ENCODE results near the gene TNFRSF1B.

TNFRSF1B gene

DNA sequence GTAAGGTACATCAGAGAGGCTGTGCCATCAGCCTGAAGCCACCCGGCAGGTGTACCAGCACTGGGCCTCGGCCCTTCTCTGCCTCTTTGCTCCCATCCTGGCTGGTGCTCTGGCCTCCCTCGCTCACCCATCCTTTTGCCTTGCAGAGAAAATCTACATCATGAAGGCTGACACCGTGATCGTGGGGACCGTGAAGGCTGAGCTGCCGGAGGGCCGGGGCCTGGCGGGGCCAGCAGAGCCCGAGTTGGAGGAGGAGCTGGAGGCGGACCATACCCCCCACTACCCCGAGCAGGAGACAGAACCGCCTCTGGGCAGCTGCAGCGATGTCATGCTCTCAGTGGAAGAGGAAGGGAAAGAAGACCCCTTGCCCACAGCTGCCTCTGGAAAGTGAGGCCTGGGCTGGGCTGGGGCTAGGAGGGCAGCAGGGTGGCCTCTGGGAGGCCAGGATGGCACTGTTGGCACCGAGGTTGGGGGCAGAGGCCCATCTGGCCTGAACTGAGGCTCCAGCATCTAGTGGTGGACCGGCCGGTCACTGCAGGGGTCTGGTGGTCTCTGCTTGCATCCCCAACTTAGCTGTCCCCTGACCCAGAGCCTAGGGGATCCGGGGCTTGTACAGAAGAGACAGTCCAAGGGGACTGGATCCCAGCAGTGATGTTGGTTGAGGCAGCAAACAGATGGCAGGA lies 24.5 kb upstream of the TNFRSF1B start:
- no peak for DNase-seq (ENCODE audit: low spot score)

DNA sequence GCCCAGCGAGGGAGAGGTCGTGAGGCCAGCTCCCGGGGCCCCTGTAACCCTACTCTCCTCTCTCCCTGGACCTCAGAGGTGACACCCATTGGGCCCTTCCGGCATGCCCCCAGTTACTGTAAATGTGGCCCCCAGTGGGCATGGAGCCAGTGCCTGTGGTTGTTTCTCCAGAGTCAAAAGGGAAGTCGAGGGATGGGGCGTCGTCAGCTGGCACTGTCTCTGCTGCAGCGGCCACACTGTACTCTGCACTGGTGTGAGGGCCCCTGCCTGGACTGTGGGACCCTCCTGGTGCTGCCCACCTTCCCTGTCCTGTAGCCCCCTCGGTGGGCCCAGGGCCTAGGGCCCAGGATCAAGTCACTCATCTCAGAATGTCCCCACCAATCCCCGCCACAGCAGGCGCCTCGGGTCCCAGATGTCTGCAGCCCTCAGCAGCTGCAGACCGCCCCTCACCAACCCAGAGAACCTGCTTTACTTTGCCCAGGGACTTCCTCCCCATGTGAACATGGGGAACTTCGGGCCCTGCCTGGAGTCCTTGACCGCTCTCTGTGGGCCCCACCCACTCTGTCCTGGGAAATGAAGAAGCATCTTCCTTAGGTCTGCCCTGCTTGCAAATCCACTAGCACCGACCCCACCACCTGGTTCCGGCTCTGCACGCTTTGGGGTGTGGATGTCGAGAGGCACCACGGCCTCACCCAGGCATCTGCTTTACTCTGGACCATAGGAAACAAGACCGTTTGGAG lies 23.7 kb upstream of the TNFRSF1B start:
- no peak for DNase-seq (ENCODE audit: low spot score)

- no peak for DNase-seq (ENCODE audit: low spot score)
These were observed 23.1 kb upstream of the TNFRSF1B start for GRCh38 chr1:12143631-12144155.

GRCh38 chr1:12144236-12144635 lies 22.6 kb upstream of the TNFRSF1B start:
- DNase-seq (ENCODE audit: low spot score): no peak

DNA sequence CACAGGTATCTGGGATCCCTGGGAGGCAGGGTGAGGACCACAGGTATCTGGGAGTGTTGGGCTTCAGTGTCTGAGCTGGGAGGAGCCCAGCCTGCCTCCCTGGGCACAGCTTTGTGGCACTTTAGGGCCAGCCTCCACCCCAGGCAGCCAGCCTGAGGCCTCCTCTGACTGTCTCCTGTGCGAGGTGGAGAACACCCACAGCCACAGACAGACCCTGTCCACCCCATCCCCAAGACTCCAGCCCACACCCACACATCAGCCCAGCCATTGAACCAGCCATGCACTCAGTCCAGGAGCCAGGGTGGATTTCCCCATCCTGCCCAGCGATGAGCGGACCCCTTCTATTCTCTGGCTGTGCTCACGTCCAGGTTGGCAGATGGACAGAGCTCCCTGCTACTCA lies 21.8 kb upstream of the TNFRSF1B start:
- DNase-seq (ENCODE audit: low spot score): no peak

- DNase-seq (ENCODE audit: low spot score): no peak
These were observed 21.0 kb upstream of the TNFRSF1B start for GRCh38 chr1:12145616-12146342.

DNA sequence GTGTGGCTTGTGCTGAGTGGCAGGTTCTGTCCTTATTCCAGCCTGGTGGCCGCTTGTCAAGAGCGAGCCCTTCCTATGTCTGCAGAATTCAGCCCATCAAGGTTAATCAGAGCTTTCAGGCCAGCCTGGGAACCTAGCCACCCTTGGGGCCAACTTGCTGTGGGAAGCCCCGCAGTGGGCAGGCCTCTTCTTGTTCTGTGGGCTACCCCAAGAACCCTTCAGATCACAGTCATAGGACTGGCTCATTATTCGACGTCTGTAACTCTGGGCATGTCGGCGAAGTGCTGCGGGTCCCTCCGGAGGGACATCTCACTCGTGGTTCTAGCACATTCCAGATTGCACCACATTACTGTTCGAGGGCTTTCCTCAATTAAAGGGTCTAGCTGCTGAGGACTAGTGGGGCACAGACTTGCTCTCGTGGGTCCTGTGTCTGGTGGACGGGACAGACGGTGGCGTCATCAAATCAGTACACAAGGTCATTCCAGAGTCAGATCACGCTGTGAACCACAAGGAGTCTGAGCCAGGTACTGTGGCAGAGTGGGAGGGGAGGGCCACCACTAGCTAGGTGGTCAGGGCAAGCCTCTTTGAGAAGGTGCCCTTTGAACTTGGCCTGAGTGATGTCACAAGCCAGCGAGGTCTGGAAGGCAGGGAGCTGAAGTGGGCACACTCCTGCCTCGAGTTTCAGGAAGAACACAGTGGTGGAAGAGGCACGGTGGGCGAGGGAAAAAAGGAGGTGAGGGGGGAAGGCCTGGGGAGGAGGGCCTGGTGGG lies 20.3 kb upstream of the TNFRSF1B start:
- DNase-seq (ENCODE audit: low spot score): no peak

DNA sequence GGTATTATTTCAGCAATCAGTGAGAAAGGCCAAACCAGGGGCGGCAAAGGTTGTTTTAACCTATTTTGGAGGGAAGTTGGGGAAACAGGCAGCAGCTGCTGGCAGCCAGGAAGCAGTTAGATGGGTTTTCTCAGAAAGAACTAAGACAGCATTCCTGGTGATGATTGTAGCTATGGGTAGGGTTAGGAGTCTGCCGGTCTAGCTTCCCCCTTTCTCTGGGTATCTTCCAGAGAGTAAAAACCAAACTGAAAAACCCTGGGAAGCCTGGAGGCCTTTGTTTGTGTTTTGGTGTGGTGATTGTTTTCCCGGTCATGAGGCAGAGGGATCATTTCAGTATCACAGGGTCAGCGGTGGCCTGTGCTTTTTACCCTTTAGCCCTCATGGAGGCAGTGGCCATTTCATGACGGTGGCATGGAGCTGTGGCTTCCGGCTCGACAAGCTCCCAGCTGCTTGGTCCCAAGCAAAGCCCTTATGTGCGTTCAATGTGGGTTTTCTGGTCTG lies 19.5 kb upstream of the TNFRSF1B start:
- no peak for DNase-seq (ENCODE audit: low spot score)

- no peak for DNase-seq (ENCODE audit: low spot score)
These were observed 18.4 kb upstream of the TNFRSF1B start for GRCh38 chr1:12148160-12148957.

DNA sequence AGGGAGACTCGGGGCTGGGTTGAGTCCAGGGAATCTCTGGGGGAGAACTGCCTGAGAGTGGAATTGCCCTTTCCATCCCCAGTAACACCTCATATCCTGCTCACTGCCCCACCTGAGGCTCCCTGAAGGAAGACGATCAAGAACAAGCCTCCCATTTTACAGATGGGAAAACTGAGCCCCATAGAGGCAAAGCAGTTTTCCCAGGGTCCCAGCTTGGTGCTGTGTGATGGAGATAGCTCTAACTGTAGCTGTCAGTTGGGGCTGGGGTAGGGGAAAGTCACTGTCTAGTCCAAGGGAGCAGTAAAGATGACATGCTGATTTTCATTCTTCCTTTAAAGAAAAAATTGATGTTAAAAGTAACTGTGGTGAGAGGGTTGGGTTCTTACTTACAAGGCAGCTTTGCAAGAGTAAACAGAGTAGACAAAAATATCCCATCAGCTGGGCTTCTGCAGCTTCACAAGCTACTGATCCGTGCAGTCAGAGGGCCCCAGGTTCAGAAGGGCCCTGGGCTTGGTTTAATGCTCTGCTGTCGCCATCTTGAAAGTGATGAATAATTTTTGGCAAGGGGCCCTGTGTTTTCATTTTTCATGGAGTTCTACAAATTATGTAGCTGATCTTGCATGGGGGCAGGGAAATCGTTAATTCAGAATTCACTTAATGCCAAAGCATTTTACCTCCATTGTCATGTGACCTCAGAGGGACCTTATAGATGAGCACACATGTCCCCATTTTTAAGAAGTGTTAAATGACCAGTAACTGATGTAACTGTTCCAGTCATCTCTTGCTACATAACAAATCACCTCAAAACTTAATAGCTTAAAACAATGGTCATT lies 17.6 kb upstream of the TNFRSF1B start:
- no peak for DNase-seq (ENCODE audit: low spot score)

DNA sequence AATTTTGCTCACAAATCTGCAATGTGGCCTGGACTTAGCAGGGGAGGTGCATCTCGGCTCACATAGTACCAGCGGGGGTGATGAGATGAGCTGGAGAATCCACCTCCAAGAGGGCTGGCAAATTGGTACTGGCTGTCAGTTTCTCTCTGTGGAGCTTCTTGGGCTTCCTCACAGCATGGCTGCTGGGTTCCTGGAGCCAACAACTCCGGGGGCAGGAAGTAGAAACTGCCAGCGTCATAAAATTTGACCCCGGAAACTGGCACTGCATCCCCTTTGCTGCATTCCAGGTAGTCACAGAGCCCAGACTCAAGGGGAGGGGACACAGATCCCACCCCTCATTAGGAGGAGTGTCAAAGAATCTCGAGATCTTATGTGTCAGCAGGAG lies 17.0 kb upstream of the TNFRSF1B start:
- DNase-seq (ENCODE audit: low spot score): no peak

- no peak for DNase-seq (ENCODE audit: low spot score)
These were observed 16.2 kb upstream of the TNFRSF1B start for GRCh38 chr1:12150456-12151200.

DNA sequence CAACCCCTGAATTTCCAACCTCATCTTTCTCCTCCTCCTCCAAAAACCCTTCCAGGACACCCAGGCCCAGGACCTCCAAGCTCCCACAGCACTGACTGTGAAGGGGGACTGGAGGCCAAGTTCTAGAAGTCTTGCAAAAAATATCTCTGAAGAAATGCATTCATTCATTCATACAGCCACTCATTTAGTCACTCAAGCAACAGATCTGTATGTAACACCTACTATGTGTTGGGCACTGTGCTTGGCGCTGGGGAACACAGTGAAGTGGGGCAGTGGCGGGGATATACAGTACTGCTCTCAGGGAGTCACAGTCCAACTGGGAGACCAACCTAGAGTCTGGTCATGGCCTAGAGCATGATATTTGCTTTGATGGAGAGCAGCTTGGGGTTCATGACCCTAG lies 15.3 kb upstream of the TNFRSF1B start:
- DNase-seq (ENCODE audit: low spot score): no peak

DNA sequence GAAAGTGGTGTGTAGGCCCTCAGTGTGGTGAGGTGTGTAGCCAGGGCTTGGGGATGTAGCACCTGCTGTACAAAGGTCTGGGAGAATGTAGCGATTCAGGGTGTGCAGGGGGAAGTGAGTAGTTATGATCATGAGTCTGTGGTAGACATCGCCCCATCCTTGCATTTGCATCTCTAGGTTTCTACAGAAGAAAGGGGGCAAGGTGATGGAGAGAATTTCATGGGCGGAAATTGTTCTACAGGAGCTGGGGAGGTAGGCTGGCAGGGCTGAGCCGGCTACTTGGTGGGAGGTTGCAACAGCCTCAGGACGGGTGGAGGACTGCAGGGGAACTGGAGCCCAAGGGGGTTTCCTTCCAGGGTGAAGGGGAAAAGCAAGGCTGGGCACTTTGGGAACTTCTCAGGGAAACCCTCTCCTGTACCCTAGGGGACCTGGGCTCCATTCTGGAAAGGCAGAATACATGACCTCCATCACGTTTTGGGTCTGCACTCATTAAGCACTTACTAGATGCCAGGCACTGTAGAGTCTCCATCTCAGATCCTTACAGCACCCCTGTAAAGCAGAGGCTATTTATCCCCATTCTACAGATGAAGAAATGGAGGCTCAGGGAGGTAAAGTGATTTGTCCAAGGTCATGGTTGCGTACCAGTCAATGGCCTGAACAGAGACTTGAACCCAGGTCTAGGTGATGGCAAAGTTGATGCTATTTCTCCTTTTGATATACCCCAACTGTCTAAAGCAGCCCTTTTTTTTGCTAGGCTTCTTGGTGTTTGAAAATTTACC lies 14.5 kb upstream of the TNFRSF1B start:
- no peak for DNase-seq (ENCODE audit: low spot score)

GRCh38 chr1:12153181-12153785 lies 13.5 kb upstream of the TNFRSF1B start:
- no peak for DNase-seq (ENCODE audit: low spot score)

GRCh38 chr1:12155328-12155727 lies 11.5 kb upstream of the TNFRSF1B start:
- DNase-seq (ENCODE audit: low spot score): no peak

DNA sequence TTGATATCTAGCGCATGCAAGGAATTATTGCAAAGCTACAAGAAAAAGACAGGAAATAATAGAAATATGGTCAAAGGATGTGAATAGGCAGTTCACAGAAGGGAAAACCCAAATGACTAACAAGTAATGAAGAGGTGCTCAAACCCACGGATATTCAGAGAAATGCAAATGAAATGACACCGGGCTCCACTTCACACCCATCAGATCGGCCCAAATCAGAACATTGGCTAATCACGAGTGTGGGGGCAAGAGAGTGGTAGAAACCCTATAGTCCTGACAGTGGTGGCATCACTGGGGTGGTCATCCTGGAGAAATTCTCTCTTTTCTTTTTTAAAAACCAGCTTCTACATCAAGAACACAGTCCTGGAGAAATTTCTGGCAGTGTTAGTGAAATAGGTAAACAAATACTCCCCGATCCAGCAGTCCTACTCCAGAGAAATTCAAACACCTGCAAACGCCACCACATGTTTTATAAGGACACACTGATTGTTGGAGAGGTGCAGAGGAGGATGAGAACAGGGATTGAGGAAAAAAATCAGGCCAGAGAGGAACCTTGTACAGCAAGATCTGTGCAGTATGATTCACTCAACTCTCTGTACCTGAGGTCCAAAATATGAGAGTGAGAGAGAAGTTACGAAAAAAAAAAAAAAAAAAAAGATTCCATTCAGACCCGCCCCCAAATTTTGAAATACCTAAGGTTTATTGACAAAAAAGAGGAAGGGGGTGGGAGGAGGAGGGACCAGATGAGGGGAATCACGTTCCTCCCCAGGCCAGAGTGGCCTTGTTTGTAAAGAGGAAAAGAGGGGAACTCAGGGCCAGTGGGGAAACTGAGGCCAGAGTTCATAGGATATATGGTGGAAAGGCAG lies 9.2 kb upstream of the TNFRSF1B start:
- no peak for DNase-seq (ENCODE audit: low spot score)
